HAP-1 (cell line): ENCODE data around the gene TSPEAR.

Experiments
- DNase-seq, 2 experiments: peaks; one replicate each; pipeline ENCODE4 v3.0.0-alpha.2; 2016 to 2020; ENCODE audit warnings: low spot score in 2 of 2
- H3K27me3 ChIP-seq: fragments of 250-450 bp; sonication (Bioruptor Pico); 2 replicates; pipeline ENCODE4 v1.5.1; 2020; ENCODE audit warnings: low read depth, mild to moderate bottlenecking, moderate library complexity
- H3K36me3 ChIP-seq: fragments of 250-450 bp; sonication (Bioruptor Pico); replicated peaks from 2 replicates; pipeline ENCODE4 v1.5.1; 2020; ENCODE audit warnings: mild to moderate bottlenecking
- H3K4me1 ChIP-seq: fragments of 250-450 bp; sonication (Bioruptor Pico); 2 replicates; pipeline ENCODE4 v1.5.1; 2020; ENCODE audit warnings: mild to moderate bottlenecking
- H3K4me3 ChIP-seq: fragments of 250-450 bp; sonication (Bioruptor Pico); 2 replicates; pipeline ENCODE4 v1.5.1; 2020; ENCODE audit warnings: mild to moderate bottlenecking, moderate library complexity
- H3K9me3 ChIP-seq: fragments of 250-450 bp; sonication (Bioruptor Pico); 2 replicates; pipeline ENCODE4 v1.5.1; 2020; ENCODE audit warnings: mild to moderate bottlenecking, moderate library complexity
- in situ Hi-C: fragments of 300-500 bp; cut with MboI; formaldehyde crosslinking; loops from 3 replicates; pipeline ENCODE4 v1.14.3; 2020; ENCODE audit warnings: low sequenced_read_pairs, inconsistent platforms, mixed read lengths

TSPEAR gene

DNA sequence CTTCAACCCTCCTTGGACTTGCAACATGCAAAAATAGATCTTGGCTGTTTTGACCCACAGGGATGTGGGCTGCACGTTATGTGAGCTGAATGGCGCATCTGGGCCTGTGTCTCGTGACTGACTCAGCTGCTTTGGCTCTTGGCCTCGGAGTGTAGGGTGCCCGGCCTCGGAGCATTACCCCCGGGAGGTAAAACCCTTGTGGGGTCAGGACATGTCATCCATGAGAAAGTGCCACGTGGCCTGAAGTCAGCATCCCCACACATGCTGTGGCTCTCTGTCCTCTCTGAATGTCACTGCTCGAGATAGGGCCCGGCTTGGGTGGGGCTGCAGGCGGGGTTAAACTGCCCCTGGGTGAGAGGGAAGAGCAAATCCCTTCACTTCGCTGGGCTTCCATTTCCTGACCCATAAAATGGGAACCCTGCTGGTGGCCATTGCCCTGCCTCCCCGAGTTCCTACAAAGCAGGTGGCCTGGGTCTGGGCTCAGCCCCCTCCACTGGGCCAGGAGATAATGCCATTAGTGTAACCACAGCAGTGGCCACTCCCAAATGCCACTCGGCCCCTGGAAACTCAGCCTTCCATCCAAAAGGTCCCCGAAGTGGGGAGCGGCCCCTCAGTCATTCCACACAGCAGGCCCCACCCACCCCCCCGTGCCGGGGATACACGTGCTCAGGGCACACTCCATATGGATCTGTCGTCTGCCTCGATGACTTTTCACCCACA, 22.8 kb upstream of the TSPEAR start:
- Histone ChIP-seq H3K4me1 (no peaks in the 10 kb centered on the region), H3K36me3 (no peaks in the 10 kb centered on the region), H3K27me3 (peaks cover 3% of the 10 kb centered on the region; the same call in 1 of the 2 replicates), H3K4me3 (no peak overlapping the region), H3K9me3 (no peaks in the 10 kb centered on the region)
- in situ Hi-C loops: no loop called here
- DNase-seq: no peak

GRCh38 chr21:44732956-44733355, 21.6 kb upstream of the TSPEAR start:
- Histone ChIP-seq H3K27me3 (peaks cover 3% of the 10 kb centered on the region; the same call in 1 of the 2 replicates), H3K36me3 (no peaks in the 10 kb centered on the region), H3K9me3 (no peaks in the 10 kb centered on the region), H3K4me1 (no peaks in the 10 kb centered on the region), H3K4me3 (no peak overlapping the region)
- in situ Hi-C loops: no loop called here
- no peak for DNase-seq

DNA sequence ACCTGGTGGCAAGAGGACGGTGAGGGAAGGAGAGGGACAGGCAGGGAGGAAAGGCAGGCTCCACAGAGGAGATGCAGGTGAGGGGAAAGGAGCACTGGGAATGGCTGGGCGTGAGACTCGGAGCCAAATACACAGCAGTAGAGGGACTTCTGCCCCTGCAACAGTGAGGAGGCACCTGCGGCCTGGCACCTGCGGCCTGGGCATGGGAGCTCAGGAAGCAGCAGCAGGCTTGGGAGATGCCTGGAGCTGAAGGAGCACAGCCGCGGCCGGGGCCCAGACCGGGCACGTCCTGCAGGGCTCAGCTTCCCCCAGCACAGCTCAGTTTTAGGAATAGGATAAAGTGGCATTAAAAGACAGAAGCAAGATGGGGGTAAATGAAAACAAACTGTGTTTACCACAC, 20.9 kb upstream of the TSPEAR start:
- H3K4me1 ChIP-seq: no peaks in the 10 kb centered on the region
- H3K27me3 ChIP-seq: no peaks in the 10 kb centered on the region
- no peaks in the 10 kb centered on the region for H3K36me3 ChIP-seq
- in situ Hi-C loops: no loop called here
- H3K4me3 ChIP-seq: no peak overlapping the region
- no peak for DNase-seq
- no peaks in the 10 kb centered on the region for H3K9me3 ChIP-seq

- no peak for DNase-seq
- H3K36me3 ChIP-seq: no peaks in the 10 kb centered on the region
These were observed 19.7 kb upstream of the TSPEAR start for GRCh38 chr21:44730951-44731579.

DNA sequence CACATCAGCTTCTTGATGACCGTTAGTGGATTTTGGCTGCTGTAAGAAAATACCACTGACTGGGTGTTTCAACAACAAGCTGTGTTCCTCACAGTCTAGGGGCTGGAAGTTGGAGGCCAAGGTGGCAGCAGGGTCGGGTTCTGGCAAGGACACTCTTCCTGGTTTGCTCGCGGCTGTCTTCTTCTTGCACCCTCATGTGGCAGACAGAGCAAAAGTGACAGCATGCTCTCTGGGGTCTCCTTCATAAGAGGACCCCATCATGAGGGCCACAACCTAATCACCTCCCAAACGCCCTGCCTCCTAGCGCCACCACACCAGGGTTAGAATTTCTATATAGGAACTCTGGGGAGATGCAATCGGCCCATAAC, 18.6 kb upstream of the TSPEAR start:
- in situ Hi-C loops: no loop called here
- H3K36me3 ChIP-seq: no peaks in the 10 kb centered on the region
- no peaks in the 10 kb centered on the region for H3K4me1 ChIP-seq
- DNase-seq: no peak
- H3K4me3 ChIP-seq: no peak overlapping the region
- no peaks in the 10 kb centered on the region for H3K9me3 ChIP-seq
- peaks cover 3% of the 10 kb centered on the region; the same call in 1 of the 2 replicates for H3K27me3 ChIP-seq

More at GRCh38 chr21:44730951-44731579, 19.7 kb upstream of the TSPEAR start:
- H3K9me3 ChIP-seq: no peaks in the 10 kb centered on the region
- H3K4me3 ChIP-seq: no peak overlapping the region
- no peaks in the 10 kb centered on the region for H3K4me1 ChIP-seq
- peaks cover under 1% of the 10 kb centered on the region; the same call in 1 of the 2 replicates for H3K27me3 ChIP-seq
- in situ Hi-C loops: no loop called here

DNA sequence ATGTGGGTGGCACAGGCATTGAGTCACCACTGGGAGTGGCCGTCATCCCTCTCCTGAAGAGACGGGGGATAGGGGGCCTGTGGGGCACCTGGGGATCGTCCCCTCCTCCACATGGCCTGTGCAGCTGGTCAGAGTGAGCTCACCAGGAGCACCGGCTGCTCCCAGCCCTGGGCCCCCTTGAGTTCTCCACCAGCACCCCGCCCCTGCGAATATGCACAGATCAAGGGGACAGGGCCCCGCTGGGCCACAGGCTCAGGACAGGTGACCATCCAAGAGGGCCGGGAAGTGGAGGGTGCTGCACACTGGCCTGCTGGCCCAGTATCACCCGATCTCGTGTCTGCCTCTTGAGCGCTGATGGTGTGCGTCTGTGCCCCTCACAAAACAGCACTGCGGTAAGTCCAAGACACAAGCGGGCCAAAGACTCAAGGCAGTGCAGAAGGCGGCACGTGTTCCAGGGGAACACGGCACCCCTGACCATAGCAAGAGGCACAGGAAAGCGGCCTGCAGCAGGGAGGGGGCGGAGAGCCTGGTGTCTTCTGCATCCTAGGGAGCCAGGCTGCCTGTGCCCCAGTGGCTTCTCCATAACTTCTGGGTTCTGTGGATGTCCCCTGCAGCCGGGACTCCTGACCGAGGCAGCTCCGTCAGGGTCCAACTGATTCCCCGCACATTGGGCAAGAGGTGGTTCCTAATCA, 18.1 kb upstream of the TSPEAR start:
- Histone ChIP-seq H3K4me3 (no peak overlapping the region), H3K36me3 (no peaks in the 10 kb centered on the region), H3K27me3 (peaks cover 3% of the 10 kb centered on the region; the same call in 1 of the 2 replicates), H3K4me1 (no peaks in the 10 kb centered on the region), H3K9me3 (no peaks in the 10 kb centered on the region)
- DNase-seq: no peak
- in situ Hi-C loops: loop anchor here (10.0 kb wide), 1 partner anchor 375 kb away; the partner anchor contains the start of gene TRPM2

GRCh38 chr21:44728716-44729115, 17.3 kb upstream of the TSPEAR start:
- no peak for DNase-seq
- in situ Hi-C loops: loop anchor here (10.0 kb wide), 1 partner anchor 374 kb away; the partner anchor contains the start of gene TRPM2
- no peaks in the 10 kb centered on the region for H3K9me3 ChIP-seq
- no peaks in the 10 kb centered on the region for H3K36me3 ChIP-seq
- no peak overlapping the region for H3K4me3 ChIP-seq
- no peaks in the 10 kb centered on the region for H3K4me1 ChIP-seq
- peaks cover 3% of the 10 kb centered on the region; the same call in 1 of the 2 replicates for H3K27me3 ChIP-seq

- in situ Hi-C loops: loop anchor here (10.0 kb wide), 1 partner anchor 373 kb away; the partner anchor contains the start of gene TRPM2
- no peaks in the 10 kb centered on the region for H3K9me3 ChIP-seq
- H3K4me1 ChIP-seq: no peaks in the 10 kb centered on the region
- H3K4me3 ChIP-seq: no peak overlapping the region
- H3K27me3 ChIP-seq: peaks cover 9% of the 10 kb centered on the region
- DNase-seq: no peak
- H3K36me3 ChIP-seq: no peaks in the 10 kb centered on the region
These were observed 16.4 kb upstream of the TSPEAR start for GRCh38 chr21:44727757-44728156.

DNA sequence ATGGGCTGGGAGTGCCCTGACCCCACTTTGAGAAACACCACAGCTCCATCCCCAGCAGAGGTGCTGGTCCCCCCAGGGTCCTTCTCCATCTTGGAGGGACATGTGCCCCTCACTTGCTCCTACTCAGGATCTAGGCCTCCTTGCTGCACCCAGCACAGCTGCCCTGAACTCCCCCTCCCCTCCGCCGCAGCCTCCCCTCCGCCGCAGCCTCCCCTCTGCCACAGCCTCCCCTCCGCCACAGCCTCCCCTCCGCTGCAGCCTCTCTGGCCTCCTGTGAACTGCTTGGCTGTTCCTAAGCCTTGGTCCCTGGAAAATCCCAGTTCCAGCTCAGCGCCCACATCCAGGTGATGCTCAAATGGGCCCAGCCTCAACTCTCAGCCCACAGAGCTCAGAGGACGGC, 15.9 kb upstream of the TSPEAR start:
- Histone ChIP-seq H3K27me3 (peaks cover 11% of the 10 kb centered on the region), H3K9me3 (no peaks in the 10 kb centered on the region), H3K4me3 (no peak overlapping the region), H3K36me3 (no peaks in the 10 kb centered on the region), H3K4me1 (no peaks in the 10 kb centered on the region)
- in situ Hi-C loops: loop anchor here (10.0 kb wide), 1 partner anchor 373 kb away; the partner anchor contains the start of gene TRPM2
- DNase-seq: no peak

GRCh38 chr21:44726826-44727225, 15.5 kb upstream of the TSPEAR start:
- Histone ChIP-seq H3K9me3 (no peaks in the 10 kb centered on the region), H3K36me3 (no peaks in the 10 kb centered on the region), H3K4me1 (no peaks in the 10 kb centered on the region), H3K27me3 (peaks cover 11% of the 10 kb centered on the region), H3K4me3 (no peak overlapping the region)
- DNase-seq: no peak
- in situ Hi-C loops: loop anchor here (10.0 kb wide), 1 partner anchor 372 kb away; the partner anchor contains the start of gene TRPM2

DNA sequence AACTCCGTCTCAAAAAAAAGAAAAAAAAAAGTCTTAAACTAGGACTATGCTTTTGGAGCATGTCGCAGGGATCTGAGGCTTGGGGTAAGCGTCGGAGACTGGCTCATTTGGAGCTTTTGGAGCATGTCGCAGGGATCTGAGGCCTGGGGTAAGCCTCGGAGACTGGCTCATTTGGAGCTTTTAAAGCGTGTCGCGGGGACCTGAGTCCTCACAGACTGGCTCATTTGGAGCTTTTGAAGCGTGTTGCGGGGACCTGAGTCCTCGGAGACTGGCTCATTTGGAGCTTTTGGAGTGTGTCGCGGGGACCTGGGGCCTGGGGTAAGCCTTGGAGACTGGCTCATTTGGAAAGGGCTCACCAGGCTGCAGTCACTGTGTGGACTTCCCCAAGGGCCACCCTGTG, 13.6 kb upstream of the TSPEAR start:
- Histone ChIP-seq H3K36me3 (no peaks in the 10 kb centered on the region), H3K4me3 (no peak overlapping the region), H3K4me1 (no peaks in the 10 kb centered on the region), H3K9me3 (no peaks in the 10 kb centered on the region), H3K27me3 (peaks cover 15% of the 10 kb centered on the region)
- no peak for DNase-seq
- in situ Hi-C loops: loop anchor here (10.0 kb wide), 1 partner anchor 370 kb away; the partner anchor contains the start of gene TRPM2

DNA sequence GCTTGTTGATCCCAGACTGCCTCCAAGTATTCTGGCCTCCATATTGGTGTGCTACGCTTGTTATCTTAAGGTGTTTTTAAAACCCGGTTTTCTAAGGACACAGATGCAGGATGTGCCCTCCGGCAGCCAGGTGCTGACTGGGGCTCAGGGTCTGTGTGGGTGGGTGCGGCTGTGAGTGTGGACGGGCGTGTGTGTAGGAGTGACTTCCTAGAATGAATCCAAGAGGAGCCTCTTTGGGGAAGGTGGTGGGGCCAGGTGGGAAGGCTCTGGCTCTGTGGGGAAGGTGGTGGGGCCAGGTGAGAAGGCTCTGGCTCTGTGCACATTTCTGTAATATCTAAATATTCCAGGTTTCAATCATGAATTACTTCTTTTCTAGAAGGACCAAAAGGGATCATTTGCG, 12.8 kb upstream of the TSPEAR start:
- in situ Hi-C loops: loop anchor here (10.0 kb wide), 1 partner anchor 369 kb away; the partner anchor contains the start of gene TRPM2
- peaks cover 19% of the 10 kb centered on the region for H3K27me3 ChIP-seq
- no peak for DNase-seq
- no peaks in the 10 kb centered on the region for H3K36me3 ChIP-seq
- H3K9me3 ChIP-seq: no peaks in the 10 kb centered on the region
- no peak overlapping the region for H3K4me3 ChIP-seq
- no peaks in the 10 kb centered on the region for H3K4me1 ChIP-seq

GRCh38 chr21:44723177-44724131, 12.1 kb upstream of the TSPEAR start:
- DNase-seq: peak in 1 of 2 experiments; percentile 28
- Histone ChIP-seq H3K9me3 (no peaks in the 10 kb centered on the region; the same call in 1 of the 2 replicates), H3K4me3 (no peak overlapping the region), H3K4me1 (no peaks in the 10 kb centered on the region), H3K27me3 (peaks cover 19% of the 10 kb centered on the region), H3K36me3 (no peaks in the 10 kb centered on the region)
- in situ Hi-C loops: loop anchor here (10.0 kb wide), 1 partner anchor 369 kb away; the partner anchor contains the start of gene TRPM2
